K562 (cell line): Measurements from ENCODE around the gene BEST2. TPM values are rescaled to one million over a fixed set of nuclear protein-coding genes. Genes with fewer than 3 reads are reported as not detected.
A peak's percentile ranks its signal among the peaks of the same experiment; 100 is the strongest.

Experiments used
- CHD2 ChIP-seq: IDR thresholded peaks from 2 replicates; pipeline ENCODE4 v1.6.1; 2011; ENCODE audit warnings: low read depth, low read length
- EGR1 ChIP-seq: fragments of 450-650 bp; conservative IDR thresholded peaks from 2 replicates; pipeline ENCODE4 v1.6.1; 2017; ENCODE audit warnings: mild to moderate bottlenecking
- GABPB1 ChIP-seq: sonication (generic); formaldehyde crosslinking; IDR thresholded peaks from 2 replicates; pipeline ENCODE4 v1.8.0; 2022; ENCODE audit warnings: mild to moderate bottlenecking, missing genetic modification reagents
- ILK ChIP-seq: fragments of 450-650 bp; IDR thresholded peaks from 2 replicates; pipeline ENCODE4 v1.6.1; 2016; ENCODE audit warnings: missing genetic modification characterization, low read depth, mild to moderate bottlenecking, missing compliant biosample characterization, moderate library complexity, borderline replicate concordance
- KDM4B ChIP-seq, 2 experiments: fragments of 450-650 bp in 1 of 2; sonication (generic) in 1 of 2; IDR thresholded peaks; 2 replicates each; pipeline ENCODE4 v1.6.1; 2016 to 2017; ENCODE audit warnings: borderline replicate concordance in 2 of 2, antibody characterized with exemption in 1 of 2, low read depth in 1 of 2, mild to moderate bottlenecking in 1 of 2
- LARP7 ChIP-seq: fragments of 450-650 bp; IDR thresholded peaks from 2 replicates; pipeline ENCODE4 v1.6.1; 2016
- NCOR1 ChIP-seq: fragments of 450-650 bp; IDR thresholded peaks from 2 replicates; pipeline ENCODE4 v1.6.1; 2016; ENCODE audit warnings: mild to moderate bottlenecking, moderate library complexity
- PPARD ChIP-seq: fragments of 250-450 bp; sonication (Bioruptor Pico); IDR thresholded peaks from 2 replicates; pipeline ENCODE4 v1.8.0; 2022; ENCODE audit warnings: inconsistent platforms, mild to moderate bottlenecking, moderate library complexity
- PRPF4 ChIP-seq: fragments of 200-400 bp; formaldehyde crosslinking; IDR thresholded peaks from one replicate; pipeline ENCODE4 v1.6.1; 2017; ENCODE audit warnings: low read length, low read depth, mild to moderate bottlenecking; ENCODE audit not compliant: insufficient read depth, poor library complexity, severe bottlenecking
- PTTG1 ChIP-seq: fragments of 450-650 bp; IDR thresholded peaks from 2 replicates; pipeline ENCODE4 v1.6.1; 2016; ENCODE audit warnings: low read depth, mild to moderate bottlenecking, missing genetic modification characterization, missing compliant biosample characterization
- SIX5 ChIP-seq, 2 experiments: IDR thresholded peaks; 2 replicates each; pipeline ENCODE4 v1.6.1; 2011; ENCODE audit warnings: low read length in 2 of 2, borderline replicate concordance in 1 of 2, low read depth in 1 of 2, mild to moderate bottlenecking in 1 of 2, moderate library complexity in 1 of 2; ENCODE audit not compliant: insufficient read depth in 1 of 2
- SLC30A9 ChIP-seq: fragments of 250-450 bp; sonication (Bioruptor Pico); IDR thresholded peaks from 2 replicates; pipeline ENCODE4 v1.8.0; 2022; ENCODE audit warnings: mild to moderate bottlenecking, moderate library complexity
- SMAD1 ChIP-seq: fragments of 150-350 bp; IDR thresholded peaks from 2 replicates; pipeline ENCODE4 v1.6.1; 2014; ENCODE audit warnings: low read length, low read depth; ENCODE audit not compliant: partially characterized antibody
- TEAD4 ChIP-seq, 2 experiments: sonication (generic) in 1 of 2; formaldehyde crosslinking in 1 of 2; IDR thresholded peaks; 2 replicates each; pipeline versions ENCODE4 v1.6.1 to v1.8.0; 2012 to 2022; ENCODE audit warnings: borderline replicate concordance in 1 of 2, inconsistent platforms in 1 of 2, low read length in 1 of 2, mild to moderate bottlenecking in 1 of 2, missing genetic modification reagents in 1 of 2
- ZFP36 ChIP-seq: fragments of 150-350 bp; IDR thresholded peaks from 2 replicates; pipeline ENCODE4 v1.6.1; 2018; ENCODE audit warnings: low read length, low read depth; ENCODE audit not compliant: partially characterized antibody
- ZNF133 ChIP-seq: fragments of 250-450 bp; sonication (Bioruptor Pico); IDR thresholded peaks from 2 replicates; pipeline ENCODE4 v1.4.0; 2020; ENCODE audit warnings: mild to moderate bottlenecking
- ZNF263 ChIP-seq: sonication (generic); formaldehyde crosslinking; IDR thresholded peaks from 2 replicates; pipeline ENCODE4 v1.8.0; 2022; ENCODE audit warnings: mild to moderate bottlenecking, missing genetic modification reagents, borderline replicate concordance
- ZNF717 ChIP-seq: fragments of 250-450 bp; sonication (Bioruptor Pico); IDR thresholded peaks from 2 replicates; pipeline ENCODE4 v1.5.0; 2021
- polyA plus RNA-seq, 8 experiments: library from polyadenylated mRNA; depleted of rRNA in 4 of 8; stranded (reverse) in 5 of 8; unstranded in 3 of 8; fragments of >200 nt; fragmentation: Nextera tagmentation in 2 of 8; fragmentation: Illumina TruSeq in 1 of 8; extraction: Ambion mirVana in 2 of 8; extraction: Trizol in 1 of 8; gene quantifications; 2 replicates each; pipeline versions ENCODE4 v1.2.1 to v1.2.3, GENCODE V29; 2011 to 2014; ENCODE audit warnings: inconsistent platforms in 1 of 8, missing spikeins in 1 of 8
- total RNA-seq, 7 experiments: library from RNA; depleted of rRNA in 6 of 7; stranded (reverse); fragments of >200 nt in 6 of 7; fragmentation: Illumina TruSeq in 2 of 7; extraction: Trizol in 2 of 7; gene quantifications; 2 replicates each; pipeline versions ENCODE4 v1.2.1 to v1.2.3, GENCODE V29; 2011 to 2021; ENCODE audit warnings: low replicate concordance in 1 of 7
- TF ChIP-seq, protein P1 (sequence below): fragments of 250-450 bp; sonication (Bioruptor Pico); IDR thresholded peaks from 2 replicates; pipeline ENCODE4 v1.4.0; 2020
- TF ChIP-seq, protein P2 (sequence below): fragments of 450-650 bp; conservative IDR thresholded peaks from 2 replicates; pipeline ENCODE4 v1.6.1; 2016; ENCODE audit warnings: missing genetic modification characterization, low read depth, mild to moderate bottlenecking, control low read depth, missing compliant biosample characterization

The BEST2 gene
- total and polyA plus RNA-seq, 9 of the 15 experiments (the other 6 are each of a cell fraction or from before 2014, with no cell fraction given): not detected

DNA sequence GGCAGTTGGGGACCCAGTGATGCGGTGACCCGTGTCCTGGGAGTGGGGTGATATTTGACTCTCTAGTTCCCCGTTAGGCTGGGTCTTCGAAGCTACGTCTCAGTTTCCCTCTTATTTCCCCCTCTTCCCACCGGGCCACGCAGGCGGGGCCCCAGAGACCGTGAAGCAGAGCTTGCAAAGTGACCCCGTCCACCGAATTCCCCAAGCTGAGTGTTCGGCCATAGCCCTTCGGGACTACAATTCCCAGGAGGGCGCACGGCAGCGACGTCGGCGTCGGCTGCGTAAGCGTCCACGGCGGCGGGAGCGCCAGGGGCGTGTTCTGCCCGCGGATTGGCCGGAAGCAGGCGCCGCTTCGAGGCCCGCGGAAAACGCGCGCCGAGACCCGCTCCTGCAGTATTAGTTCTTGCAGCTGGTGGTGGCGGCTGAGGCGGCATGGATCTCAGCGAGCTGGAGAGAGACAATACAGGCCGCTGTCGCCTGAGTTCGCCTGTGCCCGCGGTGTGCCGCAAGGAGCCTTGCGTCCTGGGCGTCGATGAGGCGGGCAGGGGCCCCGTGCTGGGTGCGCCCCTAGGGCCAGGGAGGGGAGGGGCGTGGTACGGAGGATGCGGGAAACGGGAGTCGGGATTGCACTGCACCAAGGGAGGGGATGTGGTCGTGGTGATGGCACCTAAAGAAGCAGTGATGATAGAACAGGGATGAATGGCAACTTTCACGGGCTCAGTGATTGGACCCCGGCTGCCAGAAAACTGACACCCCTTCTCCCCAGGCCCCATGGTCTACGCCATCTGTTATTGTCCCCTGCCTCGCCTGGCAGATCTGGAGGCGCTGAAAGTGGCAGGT lies 54.9 kb downstream of the BEST2 start, which contains the start of gene RNASEH2A (continued):
- TF ChIP-seq, protein P1, sequence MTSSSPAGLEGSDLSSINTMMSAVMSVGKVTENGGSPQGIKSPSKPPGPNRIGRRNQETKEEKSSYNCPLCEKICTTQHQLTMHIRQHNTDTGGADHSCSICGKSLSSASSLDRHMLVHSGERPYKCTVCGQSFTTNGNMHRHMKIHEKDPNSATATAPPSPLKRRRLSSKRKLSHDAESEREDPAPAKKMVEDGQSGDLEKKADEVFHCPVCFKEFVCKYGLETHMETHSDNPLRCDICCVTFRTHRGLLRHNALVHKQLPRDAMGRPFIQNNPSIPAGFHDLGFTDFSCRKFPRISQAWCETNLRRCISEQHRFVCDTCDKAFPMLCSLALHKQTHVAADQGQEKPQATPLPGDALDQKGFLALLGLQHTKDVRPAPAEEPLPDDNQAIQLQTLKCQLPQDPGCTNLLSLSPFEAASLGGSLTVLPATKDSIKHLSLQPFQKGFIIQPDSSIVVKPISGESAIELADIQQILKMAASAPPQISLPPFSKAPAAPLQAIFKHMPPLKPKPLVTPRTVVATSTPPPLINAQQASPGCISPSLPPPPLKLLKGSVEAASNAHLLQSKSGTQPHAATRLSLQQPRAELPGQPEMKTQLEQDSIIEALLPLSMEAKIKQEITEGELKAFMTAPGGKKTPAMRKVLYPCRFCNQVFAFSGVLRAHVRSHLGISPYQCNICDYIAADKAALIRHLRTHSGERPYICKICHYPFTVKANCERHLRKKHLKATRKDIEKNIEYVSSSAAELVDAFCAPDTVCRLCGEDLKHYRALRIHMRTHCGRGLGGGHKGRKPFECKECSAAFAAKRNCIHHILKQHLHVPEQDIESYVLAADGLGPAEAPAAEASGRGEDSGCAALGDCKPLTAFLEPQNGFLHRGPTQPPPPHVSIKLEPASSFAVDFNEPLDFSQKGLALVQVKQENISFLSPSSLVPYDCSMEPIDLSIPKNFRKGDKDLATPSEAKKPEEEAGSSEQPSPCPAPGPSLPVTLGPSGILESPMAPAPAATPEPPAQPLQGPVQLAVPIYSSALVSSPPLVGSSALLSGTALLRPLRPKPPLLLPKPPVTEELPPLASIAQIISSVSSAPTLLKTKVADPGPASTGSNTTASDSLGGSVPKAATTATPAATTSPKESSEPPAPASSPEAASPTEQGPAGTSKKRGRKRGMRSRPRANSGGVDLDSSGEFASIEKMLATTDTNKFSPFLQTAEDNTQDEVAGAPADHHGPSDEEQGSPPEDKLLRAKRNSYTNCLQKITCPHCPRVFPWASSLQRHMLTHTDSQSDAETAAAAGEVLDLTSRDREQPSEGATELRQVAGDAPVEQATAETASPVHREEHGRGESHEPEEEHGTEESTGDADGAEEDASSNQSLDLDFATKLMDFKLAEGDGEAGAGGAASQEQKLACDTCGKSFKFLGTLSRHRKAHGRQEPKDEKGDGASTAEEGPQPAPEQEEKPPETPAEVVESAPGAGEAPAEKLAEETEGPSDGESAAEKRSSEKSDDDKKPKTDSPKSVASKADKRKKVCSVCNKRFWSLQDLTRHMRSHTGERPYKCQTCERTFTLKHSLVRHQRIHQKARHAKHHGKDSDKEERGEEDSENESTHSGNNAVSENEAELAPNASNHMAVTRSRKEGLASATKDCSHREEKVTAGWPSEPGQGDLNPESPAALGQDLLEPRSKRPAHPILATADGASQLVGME: no peak
- TF ChIP-seq ILK (tag): no peak
- TF ChIP-seq PRPF4: no peak
- TF ChIP-seq CHD2: 0 out of 2 replicates have a peak, but pooled peaks have one; percentile 18
- no peak for TF ChIP-seq LARP7
- TF ChIP-seq KDM4B (IDR thresholded peaks at IDR 0.05; ENCODE audit: borderline replicate concordance in 2 of 2, low read depth in 1 of 2): peak in 1 of 2 experiments; percentile 77; a peak in 1 of 4 replicates
- no peak for TF ChIP-seq ZFP36
- TF ChIP-seq PTTG1 (tag): no peak
- no peak for TF ChIP-seq SLC30A9
- TF ChIP-seq ZNF133: no peak
- peak; percentile 88 for TF ChIP-seq GABPB1 (CRISPR knock-in tag)
- TF ChIP-seq EGR1: peak; percentile 97
- TF ChIP-seq TEAD4 (IDR thresholded peaks at IDR 0.05; ENCODE audit: low read length): 0 out of 2 replicates have a peak, but pooled peaks have one; percentile 10
- TF ChIP-seq TEAD4 (CRISPR knock-in tag; IDR thresholded peaks at IDR 0.05; ENCODE audit: borderline replicate concordance): no peak
- no peak; the same call in 1 of the 2 replicates for TF ChIP-seq ZNF263 (CRISPR knock-in tag)
- TF ChIP-seq, protein P2, sequence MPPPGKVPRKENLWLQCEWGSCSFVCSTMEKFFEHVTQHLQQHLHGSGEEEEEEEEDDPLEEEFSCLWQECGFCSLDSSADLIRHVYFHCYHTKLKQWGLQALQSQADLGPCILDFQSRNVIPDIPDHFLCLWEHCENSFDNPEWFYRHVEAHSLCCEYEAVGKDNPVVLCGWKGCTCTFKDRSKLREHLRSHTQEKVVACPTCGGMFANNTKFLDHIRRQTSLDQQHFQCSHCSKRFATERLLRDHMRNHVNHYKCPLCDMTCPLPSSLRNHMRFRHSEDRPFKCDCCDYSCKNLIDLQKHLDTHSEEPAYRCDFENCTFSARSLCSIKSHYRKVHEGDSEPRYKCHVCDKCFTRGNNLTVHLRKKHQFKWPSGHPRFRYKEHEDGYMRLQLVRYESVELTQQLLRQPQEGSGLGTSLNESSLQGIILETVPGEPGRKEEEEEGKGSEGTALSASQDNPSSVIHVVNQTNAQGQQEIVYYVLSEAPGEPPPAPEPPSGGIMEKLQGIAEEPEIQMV (tag): no peak
- TF ChIP-seq ZNF717 (CRISPR knock-in tag): no peak
- peak; percentile 92 to 96 for TF ChIP-seq SIX5 (IDR thresholded peaks at IDR 0.05; ENCODE audit: borderline replicate concordance in 1 of 2, insufficient read depth in 1 of 2, low read depth in 1 of 2, low read length in 2 of 2)
- TF ChIP-seq SMAD1: peak; percentile 48
- no peak for TF ChIP-seq PPARD (CRISPR knock-in tag)
- no peak for TF ChIP-seq NCOR1
